K562 (cell line): ENCODE data around the gene SAMD10.

ENCODE experiments used
- HDAC2 ChIP-seq: fragments of 450-650 bp; IDR thresholded peaks from 2 replicates; pipeline ENCODE4 v1.6.1; 2016; ENCODE audit warnings: mild to moderate bottlenecking
- ZFP36 ChIP-seq: fragments of 150-350 bp; IDR thresholded peaks from 2 replicates; pipeline ENCODE4 v1.6.1; 2018; ENCODE audit warnings: low read length, low read depth; ENCODE audit not compliant: partially characterized antibody

GRCh38 chr20:63945921-63946920 is 33.2 kb downstream of the SAMD10 start:
- TF ChIP-seq HDAC2: no peak
- no peak for TF ChIP-seq ZFP36
